Heart left ventricle (tissue), 13 donors: Measurements from ENCODE around the gene PRPF8.

Experiments used
- POLR2A ChIP-seq, 2 donors: fragments of 450-650 bp; IDR thresholded peaks; one replicate each; pipeline ENCODE4 v1.6.1; 2017; ENCODE audit warnings: antibody characterized with exemption in 2 of 2, mild to moderate bottlenecking in 2 of 2, moderate library complexity in 2 of 2
- TF ChIP-seq, protein P1 (sequence below), 12 donors: fragments of 200-600 bp; sonication (generic) in 4 of 12; IDR thresholded peaks; one replicate each; pipeline versions ENCODE4 v1.5.0 to v1.8.0; 2018 to 2022; ENCODE audit warnings: antibody characterized with exemption in 12 of 12, mild to moderate bottlenecking in 5 of 12
- donor health status: ischemic (EF 13 %, LVEDD 7.1; RV severe dilation, severe dysfunction).
- donor health status: DM: no; HTN: yes; CAD: no.
- donor health status: DM: no; HTN: no; CAD: no.
- donor health status: ischemic (EF 25% LVEDD 6.9; RV normal size, moderate dysfunction).
- donor health status: ischemic (EF 25% LVEDD 5.7; RV mildly dilated, moderate dysfunction).
- donor health status: ischemic (EF 35%, LVEDD 5.7; RV mildly dilated, moderate dysfunction).
- donor health status: nonischemic (EF 11% LVEDD 7.7; RV severe dilation, severe dysfunction).
- donor health status: DM: yes; HTN: yes; CAD: no.
- donor health status: PGD.
- donor health status: ischemic (EF 29% LVEDD 5.4; RV normal size, mild dysfunction).
- donor health status: nonischemic (EF 23%, LVEDD 6.1; RV moderate dilation, normal function).

DNA sequence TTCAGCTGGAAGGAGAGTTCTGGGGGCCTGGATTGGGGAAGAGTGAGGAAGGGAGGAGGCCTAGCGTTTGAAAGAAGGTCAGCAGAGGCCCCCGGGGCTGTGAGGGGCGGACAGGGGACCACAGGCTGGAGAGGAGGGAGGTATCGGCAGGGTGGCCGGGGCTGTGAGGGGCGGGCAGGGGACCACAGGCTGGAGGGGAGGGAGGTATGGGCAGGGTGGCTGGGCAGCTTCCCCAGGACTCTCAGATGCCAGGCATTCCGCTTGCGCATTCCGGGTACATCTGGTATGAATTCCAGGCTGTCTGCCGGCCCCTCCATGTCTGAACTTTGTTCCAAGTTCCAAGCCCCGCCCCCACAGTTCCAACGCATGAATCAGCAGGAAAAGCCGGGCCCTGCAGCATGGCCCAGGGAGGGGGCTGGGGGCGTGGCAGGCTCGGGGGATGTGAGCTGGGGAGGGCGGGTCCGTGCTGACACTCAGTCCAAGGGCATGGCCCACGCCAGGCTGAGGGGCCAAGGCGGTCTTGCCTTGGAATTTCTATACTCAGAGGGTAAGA, 29.8 kb upstream of the PRPF8 start:
- TF ChIP-seq, protein P1, sequence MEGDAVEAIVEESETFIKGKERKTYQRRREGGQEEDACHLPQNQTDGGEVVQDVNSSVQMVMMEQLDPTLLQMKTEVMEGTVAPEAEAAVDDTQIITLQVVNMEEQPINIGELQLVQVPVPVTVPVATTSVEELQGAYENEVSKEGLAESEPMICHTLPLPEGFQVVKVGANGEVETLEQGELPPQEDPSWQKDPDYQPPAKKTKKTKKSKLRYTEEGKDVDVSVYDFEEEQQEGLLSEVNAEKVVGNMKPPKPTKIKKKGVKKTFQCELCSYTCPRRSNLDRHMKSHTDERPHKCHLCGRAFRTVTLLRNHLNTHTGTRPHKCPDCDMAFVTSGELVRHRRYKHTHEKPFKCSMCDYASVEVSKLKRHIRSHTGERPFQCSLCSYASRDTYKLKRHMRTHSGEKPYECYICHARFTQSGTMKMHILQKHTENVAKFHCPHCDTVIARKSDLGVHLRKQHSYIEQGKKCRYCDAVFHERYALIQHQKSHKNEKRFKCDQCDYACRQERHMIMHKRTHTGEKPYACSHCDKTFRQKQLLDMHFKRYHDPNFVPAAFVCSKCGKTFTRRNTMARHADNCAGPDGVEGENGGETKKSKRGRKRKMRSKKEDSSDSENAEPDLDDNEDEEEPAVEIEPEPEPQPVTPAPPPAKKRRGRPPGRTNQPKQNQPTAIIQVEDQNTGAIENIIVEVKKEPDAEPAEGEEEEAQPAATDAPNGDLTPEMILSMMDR (IDR thresholded peaks at IDR 0.05): no peak
- peak in 1 of 2 donors; percentile 19 for TF ChIP-seq POLR2A (IDR thresholded peaks at IDR 0.05)
